ENCODE measurements around the gene TTF1.

TTF1 gene

DNA sequence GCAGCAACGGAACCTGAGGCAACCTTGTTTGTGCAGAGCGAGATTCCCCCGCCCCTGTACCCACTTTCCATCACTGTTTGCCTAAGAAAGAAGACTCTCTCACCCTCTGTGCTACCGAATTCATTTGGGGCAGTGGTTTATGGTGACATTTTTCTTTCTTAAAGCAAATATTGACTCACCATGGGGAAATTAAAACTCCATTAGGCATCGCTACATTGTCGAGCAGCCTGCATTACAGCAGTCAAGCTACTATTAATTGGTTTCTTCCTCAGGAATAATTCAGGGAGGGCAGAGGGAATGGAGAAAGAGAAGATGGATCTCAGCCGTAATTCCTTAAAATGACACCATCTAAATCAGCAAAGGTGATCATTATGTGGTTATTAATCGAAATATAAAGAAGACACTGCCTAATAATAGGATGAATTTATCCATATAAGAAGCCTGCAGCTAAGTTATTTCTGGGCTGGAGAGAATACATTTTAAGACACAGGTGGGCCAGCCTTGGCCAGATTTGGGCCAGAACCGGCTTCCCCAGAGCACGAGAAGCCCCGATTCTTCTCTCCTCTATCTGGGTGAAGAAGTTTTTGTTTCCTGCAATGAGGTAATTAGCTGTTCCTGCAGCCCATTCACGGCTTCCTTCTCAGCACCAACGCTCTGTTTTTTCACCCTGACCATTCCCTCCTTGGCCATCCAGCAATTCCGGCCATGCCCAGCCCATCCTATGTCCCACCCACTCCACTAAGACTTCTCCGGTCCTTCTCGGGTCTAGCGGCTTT lies 20.2 kb upstream of the TTF1 start:
- TF ChIP-seq, protein P1, sequence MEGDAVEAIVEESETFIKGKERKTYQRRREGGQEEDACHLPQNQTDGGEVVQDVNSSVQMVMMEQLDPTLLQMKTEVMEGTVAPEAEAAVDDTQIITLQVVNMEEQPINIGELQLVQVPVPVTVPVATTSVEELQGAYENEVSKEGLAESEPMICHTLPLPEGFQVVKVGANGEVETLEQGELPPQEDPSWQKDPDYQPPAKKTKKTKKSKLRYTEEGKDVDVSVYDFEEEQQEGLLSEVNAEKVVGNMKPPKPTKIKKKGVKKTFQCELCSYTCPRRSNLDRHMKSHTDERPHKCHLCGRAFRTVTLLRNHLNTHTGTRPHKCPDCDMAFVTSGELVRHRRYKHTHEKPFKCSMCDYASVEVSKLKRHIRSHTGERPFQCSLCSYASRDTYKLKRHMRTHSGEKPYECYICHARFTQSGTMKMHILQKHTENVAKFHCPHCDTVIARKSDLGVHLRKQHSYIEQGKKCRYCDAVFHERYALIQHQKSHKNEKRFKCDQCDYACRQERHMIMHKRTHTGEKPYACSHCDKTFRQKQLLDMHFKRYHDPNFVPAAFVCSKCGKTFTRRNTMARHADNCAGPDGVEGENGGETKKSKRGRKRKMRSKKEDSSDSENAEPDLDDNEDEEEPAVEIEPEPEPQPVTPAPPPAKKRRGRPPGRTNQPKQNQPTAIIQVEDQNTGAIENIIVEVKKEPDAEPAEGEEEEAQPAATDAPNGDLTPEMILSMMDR (conservative IDR thresholded peaks at IDR 0.05; ENCODE audit: low read depth) = no peak
- no peak overlapping the region for H3K27ac ChIP-seq
- CTCF ChIA-PET = no interaction called here
- no peak for DNase-seq (ENCODE audit: low spot score)
- POLR2A ChIA-PET (ENCODE audit: low non-redundant PET) = no interaction called here

DNA sequence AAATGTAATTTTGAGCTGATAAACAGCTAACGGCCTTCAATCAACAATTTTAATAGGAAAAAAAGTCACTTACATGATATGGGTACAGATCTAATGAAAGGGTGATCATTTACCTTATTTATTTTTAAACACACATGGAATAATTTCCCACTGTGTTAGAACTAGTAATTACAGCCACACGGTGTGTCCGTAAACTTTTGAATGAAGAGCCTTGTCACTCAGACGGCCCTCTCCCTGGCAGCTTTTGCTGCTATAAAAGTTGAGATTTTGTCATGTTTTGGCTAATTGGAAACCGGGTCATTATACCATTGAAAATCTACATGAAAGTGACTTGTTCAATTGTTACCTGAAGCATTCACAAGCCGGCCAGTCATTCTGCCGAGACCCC lies 19.0 kb upstream of the TTF1 start:
- H3K27ac ChIP-seq = no peak overlapping the region
- TF ChIP-seq, protein P1 (conservative IDR thresholded peaks at IDR 0.05; ENCODE audit: low read depth) = no peak
- ChIA-PET POLR2A (ENCODE audit: low non-redundant PET) (no interaction called here), CTCF (interaction anchor here (0.6 kb wide), 1 partner anchor 190 kb away, joined by 3 read pairs; no protein-coding TSS in a partner anchor)
- DNase-seq (ENCODE audit: low spot score) = no peak

DNA sequence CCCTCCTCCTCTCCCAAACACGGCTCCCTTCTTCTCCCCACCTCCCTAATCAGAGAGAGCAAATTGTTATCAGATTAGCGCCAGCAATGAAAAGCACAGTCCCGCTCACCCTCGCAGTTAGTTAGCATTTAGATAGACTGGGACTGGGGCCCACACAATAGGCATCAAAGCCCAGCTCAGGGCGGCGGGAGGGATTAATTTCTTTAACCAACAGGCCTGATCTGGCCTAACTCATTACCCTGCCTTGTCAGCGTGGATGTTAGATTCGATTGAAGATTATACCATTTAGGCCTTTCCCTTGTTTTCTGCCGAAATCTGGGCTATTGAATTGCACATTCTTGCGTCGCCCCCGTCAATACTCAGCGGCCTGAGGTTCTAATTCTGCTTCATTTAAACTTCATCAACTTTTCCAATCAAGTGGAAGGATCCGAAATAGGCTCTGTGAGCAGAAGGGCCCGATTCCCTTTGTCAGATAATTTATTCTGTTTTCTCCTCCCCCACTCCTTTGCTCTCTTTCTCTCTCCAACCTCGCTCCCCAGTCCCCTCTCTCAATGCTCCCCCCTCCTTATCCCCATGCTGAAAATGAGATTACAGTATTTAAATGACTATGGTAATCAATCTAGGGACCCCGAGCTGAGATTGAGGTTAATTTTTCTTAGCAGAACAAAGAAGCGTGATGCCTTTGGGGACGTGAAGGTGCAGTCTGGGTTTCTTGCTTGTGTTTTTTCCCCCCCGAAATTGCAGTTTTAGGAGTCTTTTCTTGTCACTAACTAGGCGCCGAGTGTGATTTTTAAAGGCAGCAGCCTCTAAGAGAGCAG lies 18.4 kb upstream of the TTF1 start:
- TF ChIP-seq, protein P1 (conservative IDR thresholded peaks at IDR 0.05; ENCODE audit: low read depth) = no peak
- POLR2A ChIA-PET (ENCODE audit: low non-redundant PET) = no interaction called here
- DNase-seq (ENCODE audit: low spot score) = no peak
- H3K27ac ChIP-seq = no peak overlapping the region
- CTCF ChIA-PET = interaction anchor here (0.6 kb wide), 1 partner anchor 189 kb away, joined by 3 read pairs; no protein-coding TSS in a partner anchor

DNA sequence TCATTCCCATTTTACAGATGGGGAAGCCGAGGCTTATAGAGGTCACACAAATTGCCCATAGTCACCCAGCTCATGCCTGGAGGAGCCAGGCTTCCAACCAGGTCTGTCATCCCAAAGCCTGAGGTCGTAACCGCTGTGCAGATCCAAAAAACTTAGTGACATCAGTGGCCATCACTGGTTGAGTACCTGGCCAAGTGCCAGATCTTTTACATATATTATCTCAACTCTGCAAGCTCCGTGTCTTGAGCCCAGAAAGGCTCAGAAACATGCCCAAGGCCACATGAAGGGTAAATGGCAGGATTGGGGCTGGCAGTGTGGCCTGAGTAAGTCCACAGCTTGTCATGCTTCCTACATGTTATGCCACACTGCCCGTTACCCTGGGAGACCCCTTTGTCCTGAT lies 16.9 kb upstream of the TTF1 start:
- POLR2A ChIA-PET (ENCODE audit: low non-redundant PET) = no interaction called here
- CTCF ChIA-PET = no interaction called here
- H3K27ac ChIP-seq = no peak overlapping the region
- TF ChIP-seq, protein P1 (conservative IDR thresholded peaks at IDR 0.05; ENCODE audit: low read depth) = no peak
- no peak for DNase-seq (ENCODE audit: low spot score)

DNA sequence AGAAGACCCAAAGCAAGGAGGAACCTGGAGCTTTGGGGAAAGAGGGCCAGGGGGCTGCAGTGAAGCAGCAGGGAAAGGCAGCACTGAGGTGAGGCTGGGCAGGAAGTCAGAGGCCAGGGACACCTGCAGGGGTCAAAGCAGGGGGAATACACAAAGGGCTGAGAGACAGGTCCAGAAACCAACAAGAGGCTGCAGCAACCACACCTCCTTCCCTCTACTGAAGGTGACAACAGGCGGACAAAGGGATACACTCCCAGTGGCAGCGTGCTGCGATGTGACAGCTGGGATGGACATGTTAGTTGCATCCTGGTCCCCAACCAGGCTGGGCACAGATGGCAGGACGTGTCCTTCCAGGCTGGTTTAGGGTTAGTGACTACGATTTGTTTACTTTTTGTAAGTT lies 15.9 kb upstream of the TTF1 start:
- DNase-seq (ENCODE audit: low spot score) = no peak
- ChIA-PET CTCF (no interaction called here), POLR2A (ENCODE audit: low non-redundant PET) (interaction anchor here (0.9 kb wide), 1 partner anchor 10 kb away, joined by 3 read pairs; no protein-coding TSS in a partner anchor)
- TF ChIP-seq, protein P1 (conservative IDR thresholded peaks at IDR 0.05; ENCODE audit: low read depth) = no peak
- no peak overlapping the region for H3K27ac ChIP-seq

DNA sequence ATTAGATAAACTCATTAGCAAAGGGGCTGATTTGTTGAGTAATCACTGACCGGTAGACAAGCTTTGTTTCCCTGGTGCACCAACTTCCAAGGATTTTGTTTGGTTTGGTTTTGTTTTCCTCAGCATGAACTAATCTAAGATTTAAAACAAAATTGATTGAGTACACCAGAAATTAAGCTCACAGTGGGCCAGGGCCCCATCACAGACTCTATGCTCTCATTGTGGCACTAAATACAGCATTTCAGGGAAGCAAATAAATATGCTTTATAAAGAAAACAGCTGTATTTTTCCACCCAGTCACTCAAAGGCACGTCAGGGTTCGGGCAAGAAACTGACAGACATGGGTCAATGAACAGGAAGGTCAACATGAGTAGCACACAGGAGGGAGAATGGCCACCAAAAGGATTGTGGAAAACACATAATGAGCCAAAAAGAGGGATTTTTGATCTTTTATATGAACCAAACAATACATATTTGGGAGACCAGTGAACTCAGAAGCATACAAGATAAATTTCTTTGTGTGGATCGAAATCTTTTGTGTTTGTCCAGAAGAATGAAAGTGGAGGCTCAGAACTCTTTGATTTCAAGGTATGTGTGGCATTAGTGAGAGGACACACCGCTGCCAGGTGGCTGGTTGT lies 12.2 kb upstream of the TTF1 start:
- H3K27ac ChIP-seq = no peak overlapping the region
- no peak for DNase-seq (ENCODE audit: low spot score)
- ChIA-PET POLR2A (ENCODE audit: low non-redundant PET) (no interaction called here), CTCF (interaction anchor here (0.5 to 0.8 kb wide), 3 partner anchors 28 to 386 kb away, joined by 3 read pairs; no protein-coding TSS in a partner anchor)
- TF ChIP-seq, protein P1 (conservative IDR thresholded peaks at IDR 0.05; ENCODE audit: low read depth) = no peak
